Measurements from ENCODE around the gene ZNF267.
"Not testable (repeated sequence)": the region's sequence is repeated elsewhere in the genome, so short reads cannot be mapped to it uniquely, and the experiment has no call there.

ZNF267 gene

DNA sequence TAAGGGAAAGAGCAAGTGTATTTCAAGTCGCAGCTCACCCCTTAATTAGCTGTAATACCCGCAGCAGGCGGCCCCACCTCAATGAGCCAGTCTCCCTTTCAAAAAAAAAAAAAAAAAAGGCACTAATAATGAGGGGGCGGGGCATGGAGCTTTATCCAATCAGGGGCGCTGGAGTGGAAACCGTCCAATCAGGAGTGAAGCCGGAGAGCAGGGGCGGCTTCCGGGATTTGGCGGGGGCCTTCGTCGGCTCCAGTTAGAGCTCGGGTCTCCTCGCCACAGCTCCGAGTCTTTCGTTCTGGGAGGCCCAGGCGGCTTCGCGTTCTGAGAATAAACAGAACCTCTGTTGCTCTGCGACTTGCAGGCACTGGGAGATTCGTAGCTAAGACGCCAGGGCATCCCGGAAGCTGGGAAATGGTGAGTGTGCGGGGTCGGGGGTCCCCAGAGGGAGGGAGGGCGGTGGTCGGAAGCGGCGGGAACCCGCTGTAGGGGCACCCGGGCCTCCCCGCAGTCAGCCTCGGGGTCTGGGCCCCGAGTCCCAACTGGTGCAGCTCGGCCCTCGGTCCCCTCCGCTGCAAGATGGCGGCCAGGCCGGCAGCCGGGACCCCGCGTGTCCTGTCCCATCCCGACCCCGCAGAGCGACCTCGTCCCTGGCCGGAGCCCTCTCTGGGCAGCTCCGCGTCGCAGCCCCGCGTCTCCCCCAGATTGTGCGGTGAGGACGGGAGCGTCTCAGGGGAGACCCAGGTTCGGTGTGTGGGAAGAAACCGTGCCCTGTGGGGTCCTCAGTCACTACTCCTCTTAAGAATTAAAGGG, at the start of gene ZNF267:
ZNF267 (plus strand) TSS at position 252 of the 810 bp plus-strand sequence; CDS start at position 412, 160 bp downstream.
- H3K79me2 ChIP-seq (ENCODE audit: insufficient read depth, low read length): peaks cover 51% of the 10 kb centered on the region

DNA sequence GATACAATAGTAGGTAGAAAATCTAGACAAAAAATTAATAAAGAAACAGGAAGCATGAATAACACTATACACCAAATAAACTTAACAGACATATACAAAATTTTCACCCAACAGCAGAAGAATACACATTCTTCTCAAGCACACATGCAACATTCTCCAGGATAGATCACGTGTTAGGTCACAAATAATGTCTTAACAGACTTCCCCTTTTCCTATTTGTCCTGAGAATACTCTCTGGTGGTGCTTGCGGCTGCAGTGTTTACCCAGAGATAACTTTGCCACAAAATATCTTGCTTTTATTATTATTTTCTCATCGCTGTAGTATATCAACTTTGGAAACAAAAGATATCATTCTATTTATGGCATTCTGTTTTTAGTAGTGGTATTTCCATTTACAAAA, 40.6 kb upstream of the ZNF267 start:
- no peak overlapping the region for H3K4me2 ChIP-seq (ENCODE audit: low read depth, low read length, poor library complexity, severe bottlenecking)
- H2AFZ ChIP-seq (ENCODE audit: low read depth, low read length, severe bottlenecking): no peak overlapping the region
- H3K9ac ChIP-seq (ENCODE audit: low read length): no peak overlapping the region
- no peaks in the 10 kb centered on the region for H3K36me3 ChIP-seq (ENCODE audit: low read length)
- H3K4me3 ChIP-seq (ENCODE audit: insufficient read depth, low read length, poor library complexity, severe bottlenecking): no peak overlapping the region
- no peaks in the 10 kb centered on the region for H3K9me2 ChIP-seq (replicated peaks; ENCODE audit: insufficient read depth, low read length)
- H3K79me2 ChIP-seq (ENCODE audit: insufficient read depth, low read length): no peaks in the 10 kb centered on the region
- H3K27me3 ChIP-seq (ENCODE audit: low read length): no peaks in the 10 kb centered on the region
- no peaks in the 10 kb centered on the region for H3F3A ChIP-seq (ENCODE audit: insufficient read depth)
- no peak overlapping the region for H3K27ac ChIP-seq (ENCODE audit: low read depth, low read length)
- no peaks in the 10 kb centered on the region for H4K20me1 ChIP-seq (ENCODE audit: low read depth, low read length)
- no peak for TF ChIP-seq EZH2phosphoT487 (conservative IDR thresholded peaks at IDR 0.05; ENCODE audit: low read length)
- no peak for TF ChIP-seq CTCF (IDR thresholded peaks at IDR 0.05; ENCODE audit: insufficient read depth, low read length, poor library complexity, severe bottlenecking)
- no peaks in the 10 kb centered on the region for H3K9me3 ChIP-seq (ENCODE audit: insufficient read depth, low read length)

More for the DNA sequence above, at the start of gene ZNF267:
- H3K9me3 ChIP-seq (ENCODE audit: insufficient read depth, low read length): no peaks in the 10 kb centered on the region
- no peak for TF ChIP-seq EZH2phosphoT487 (conservative IDR thresholded peaks at IDR 0.05; ENCODE audit: low read length)
- H3K4me3 ChIP-seq (ENCODE audit: insufficient read depth, low read length, poor library complexity, severe bottlenecking): peak within 1 kb of the TSS; percentile 94
- peak within 1 kb of the TSS; percentile 78 for H3K4me2 ChIP-seq (ENCODE audit: low read depth, low read length, poor library complexity, severe bottlenecking)
- no peaks in the 10 kb centered on the region for H3K9me2 ChIP-seq (replicated peaks; ENCODE audit: insufficient read depth, low read length)
- no peaks in the 10 kb centered on the region for H3K27me3 ChIP-seq (ENCODE audit: low read length)
- peaks cover 8% of the 10 kb centered on the region; the same call in 1 of the 2 replicates for H3K36me3 ChIP-seq (ENCODE audit: low read length)
- peak within 1 kb of the TSS; percentile 90 for H3K9ac ChIP-seq (ENCODE audit: low read length)
- H3K27ac ChIP-seq (ENCODE audit: low read depth, low read length): peak within 1 kb of the TSS; percentile 88
- peak within 1 kb of the TSS; percentile 73 for H2AFZ ChIP-seq (ENCODE audit: low read depth, low read length, severe bottlenecking)
- H4K20me1 ChIP-seq (ENCODE audit: low read depth, low read length): 0 out of 2 replicates have a peak, but pooled peaks cover 24% of the 10 kb centered on the region
- H3F3A ChIP-seq (ENCODE audit: insufficient read depth): peaks cover 21% of the 10 kb centered on the region

DNA sequence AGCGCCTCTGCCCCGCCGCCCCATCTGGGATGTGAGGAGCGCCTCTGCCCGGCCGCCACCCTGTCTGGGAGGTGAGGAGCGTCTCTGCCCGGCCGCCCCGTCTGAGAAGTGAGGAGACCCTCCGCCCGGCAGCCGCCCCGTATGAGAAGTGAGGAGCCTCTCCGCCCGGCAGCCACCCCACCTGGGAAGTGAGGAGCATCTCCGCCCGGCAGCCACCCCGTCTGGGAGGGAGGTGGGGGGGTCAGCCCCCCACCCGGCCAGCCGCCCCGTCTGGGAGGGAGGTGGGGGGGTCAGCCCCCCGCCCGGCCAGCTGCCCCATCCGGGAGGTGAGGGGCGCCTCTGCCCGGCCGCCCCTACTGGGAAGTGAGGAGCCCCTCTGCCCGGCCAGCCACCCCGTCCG, 37.2 kb upstream of the ZNF267 start:
- H3K27ac ChIP-seq (ENCODE audit: low read depth, low read length); H4K20me1 ChIP-seq (ENCODE audit: low read depth, low read length); H3K27me3 ChIP-seq (ENCODE audit: low read length); H3K9ac ChIP-seq (ENCODE audit: low read length); H3K79me2 ChIP-seq (ENCODE audit: insufficient read depth, low read length); H3K36me3 ChIP-seq (ENCODE audit: low read length); H3K9me3 ChIP-seq (ENCODE audit: insufficient read depth, low read length); H3K4me2 ChIP-seq (ENCODE audit: low read depth, low read length, poor library complexity, severe bottlenecking); H2AFZ ChIP-seq (ENCODE audit: low read depth, low read length, severe bottlenecking); H3K9me2 ChIP-seq (replicated peaks; ENCODE audit: insufficient read depth, low read length); H3F3A ChIP-seq (ENCODE audit: insufficient read depth); H3K4me3 ChIP-seq (ENCODE audit: insufficient read depth, low read length, poor library complexity, severe bottlenecking): not testable (repeated sequence)

- peaks cover 4% of the 10 kb centered on the region; the same call in 1 of the 2 replicates for H3K36me3 ChIP-seq (ENCODE audit: low read length)
- H3K27me3 ChIP-seq (ENCODE audit: low read length): no peaks in the 10 kb centered on the region
- no peak overlapping the region for H3K4me3 ChIP-seq (ENCODE audit: insufficient read depth, low read length, poor library complexity, severe bottlenecking)
- H2AFZ ChIP-seq (ENCODE audit: low read depth, low read length, severe bottlenecking): no peak overlapping the region
- no peaks in the 10 kb centered on the region for H3F3A ChIP-seq (ENCODE audit: insufficient read depth)
- no peak overlapping the region for H3K4me2 ChIP-seq (ENCODE audit: low read depth, low read length, poor library complexity, severe bottlenecking)
- no peaks in the 10 kb centered on the region for H3K79me2 ChIP-seq (ENCODE audit: insufficient read depth, low read length)
- no peaks in the 10 kb centered on the region for H3K9me2 ChIP-seq (replicated peaks; ENCODE audit: insufficient read depth, low read length)
- H3K9me3 ChIP-seq (ENCODE audit: insufficient read depth, low read length): peaks cover 4% of the 10 kb centered on the region; the same call in 1 of the 2 replicates
- H3K27ac ChIP-seq (ENCODE audit: low read depth, low read length): no peak overlapping the region
- TF ChIP-seq EZH2phosphoT487 (conservative IDR thresholded peaks at IDR 0.05; ENCODE audit: low read length) (no peak), CTCF (IDR thresholded peaks at IDR 0.05; ENCODE audit: insufficient read depth, low read length, poor library complexity, severe bottlenecking) (no peak)
- no peaks in the 10 kb centered on the region for H4K20me1 ChIP-seq (ENCODE audit: low read depth, low read length)
- H3K9ac ChIP-seq (ENCODE audit: low read length): no peak overlapping the region
Measured at GRCh38 chr16:31842864-31843263, 30.7 kb upstream of the ZNF267 start.

DNA sequence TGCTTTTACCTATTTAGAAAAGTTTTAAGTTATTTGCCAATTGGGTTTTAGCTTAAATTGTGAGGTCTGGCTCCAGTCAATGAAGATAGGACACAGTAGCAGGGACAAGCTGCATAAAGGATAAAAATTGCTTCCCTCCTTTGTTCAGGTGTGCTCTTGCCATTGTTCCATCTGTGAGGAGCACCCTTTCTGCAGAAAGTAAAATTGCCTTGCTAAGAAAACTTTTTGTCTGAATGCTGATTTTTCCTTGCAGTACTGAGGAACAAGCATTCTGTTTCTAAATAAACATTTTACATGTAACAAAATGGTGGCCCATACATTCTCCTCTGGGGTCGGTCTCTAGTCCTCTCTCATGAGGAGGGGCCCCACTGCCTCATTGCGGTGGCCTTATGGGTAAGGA, 25.0 kb upstream of the ZNF267 start:
- not testable (repeated sequence) for H3K4me2 ChIP-seq (ENCODE audit: low read depth, low read length, poor library complexity, severe bottlenecking); H3K36me3 ChIP-seq (ENCODE audit: low read length); H3K27ac ChIP-seq (ENCODE audit: low read depth, low read length); H3K9me2 ChIP-seq (replicated peaks; ENCODE audit: insufficient read depth, low read length); H3K4me3 ChIP-seq (ENCODE audit: insufficient read depth, low read length, poor library complexity, severe bottlenecking); H3K79me2 ChIP-seq (ENCODE audit: insufficient read depth, low read length); H3K27me3 ChIP-seq (ENCODE audit: low read length); H3F3A ChIP-seq (ENCODE audit: insufficient read depth); H3K9ac ChIP-seq (ENCODE audit: low read length); H4K20me1 ChIP-seq (ENCODE audit: low read depth, low read length); H2AFZ ChIP-seq (ENCODE audit: low read depth, low read length, severe bottlenecking)
- H3K9me3 ChIP-seq (ENCODE audit: insufficient read depth, low read length): peaks cover 17% of the 10 kb centered on the region; the same call in 1 of the 2 replicates
